H1 (cell line): ENCODE data around the gene ATF3.

Experiments
- ASH2L ChIP-seq: fragments of 200-600, 300-600 bp; sonication (generic); IDR thresholded peaks from one replicate; pipeline ENCODE4 v1.7.1; 2017; ENCODE audit warnings: low read length
- POLR2A ChIP-seq, 2 experiments: IDR thresholded peaks; 1 replicate in 1 of 2; 2 replicates in 1 of 2; pipeline ENCODE4 v1.6.1; 2011; ENCODE audit warnings: low read depth in 2 of 2, low read length in 2 of 2, mild to moderate bottlenecking in 2 of 2; ENCODE audit errors: control extremely low read depth in 1 of 2
- POLR2AphosphoS5 ChIP-seq: IDR thresholded peaks from 2 replicates; pipeline ENCODE4 v1.6.1; 2011; ENCODE audit warnings: low read depth, low read length
- RBBP5 ChIP-seq: IDR thresholded peaks from 2 replicates; pipeline ENCODE4 v1.7.1; 2012; ENCODE audit warnings: low read depth, mild to moderate bottlenecking, inconsistent platforms, low read length, moderate library complexity, borderline replicate concordance
- SIN3A ChIP-seq, 2 experiments: IDR thresholded peaks in 1 of 2; conservative IDR thresholded peaks in 1 of 2; 2 replicates each; pipeline ENCODE4 v1.6.1; 2011 to 2012; ENCODE audit warnings: low read length in 2 of 2, improper control_type of control experiment in 1 of 2, low read depth in 1 of 2, mild to moderate bottlenecking in 1 of 2
- TF ChIP-seq, protein P1 (sequence below), 3 experiments: IDR thresholded peaks; 1 replicate in 2 of 3; 2 replicates in 1 of 3; pipeline versions ENCODE4 v1.5.1 to v1.6.1; 2011; ENCODE audit warnings: low read length in 3 of 3, mild to moderate bottlenecking in 3 of 3, inconsistent platforms in 2 of 3, low read depth in 1 of 3, moderate library complexity in 1 of 3; ENCODE audit not compliant: insufficient read depth in 1 of 3; ENCODE audit errors: control extremely low read depth in 1 of 3

DNA sequence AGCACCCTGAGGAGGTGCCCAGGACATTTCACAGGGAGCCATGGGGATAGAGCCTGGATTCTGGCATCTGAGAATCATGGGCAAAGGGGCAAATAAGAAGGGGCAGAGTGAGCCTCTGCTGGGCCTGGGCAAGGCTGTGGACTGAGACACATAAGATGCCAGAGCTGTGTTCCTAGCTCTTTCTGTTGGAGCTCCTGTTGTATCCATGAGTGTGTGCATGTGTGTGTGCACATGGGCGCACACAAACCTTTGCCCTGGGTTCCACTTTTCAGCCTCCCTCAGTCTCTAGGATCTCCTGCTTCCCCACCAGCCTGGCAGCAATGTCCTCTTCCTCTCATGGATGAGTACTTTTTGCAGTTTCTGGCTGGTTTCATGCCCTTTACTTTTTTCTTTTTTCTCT, 44.0 kb downstream of the ATF3 start:
- TF ChIP-seq, protein P1, sequence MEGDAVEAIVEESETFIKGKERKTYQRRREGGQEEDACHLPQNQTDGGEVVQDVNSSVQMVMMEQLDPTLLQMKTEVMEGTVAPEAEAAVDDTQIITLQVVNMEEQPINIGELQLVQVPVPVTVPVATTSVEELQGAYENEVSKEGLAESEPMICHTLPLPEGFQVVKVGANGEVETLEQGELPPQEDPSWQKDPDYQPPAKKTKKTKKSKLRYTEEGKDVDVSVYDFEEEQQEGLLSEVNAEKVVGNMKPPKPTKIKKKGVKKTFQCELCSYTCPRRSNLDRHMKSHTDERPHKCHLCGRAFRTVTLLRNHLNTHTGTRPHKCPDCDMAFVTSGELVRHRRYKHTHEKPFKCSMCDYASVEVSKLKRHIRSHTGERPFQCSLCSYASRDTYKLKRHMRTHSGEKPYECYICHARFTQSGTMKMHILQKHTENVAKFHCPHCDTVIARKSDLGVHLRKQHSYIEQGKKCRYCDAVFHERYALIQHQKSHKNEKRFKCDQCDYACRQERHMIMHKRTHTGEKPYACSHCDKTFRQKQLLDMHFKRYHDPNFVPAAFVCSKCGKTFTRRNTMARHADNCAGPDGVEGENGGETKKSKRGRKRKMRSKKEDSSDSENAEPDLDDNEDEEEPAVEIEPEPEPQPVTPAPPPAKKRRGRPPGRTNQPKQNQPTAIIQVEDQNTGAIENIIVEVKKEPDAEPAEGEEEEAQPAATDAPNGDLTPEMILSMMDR (IDR thresholded peaks at IDR 0.05; ENCODE audit: control extremely low read depth in 1 of 3, insufficient read depth in 1 of 3, low read depth in 1 of 3, low read length in 3 of 3): no peak
- no peak for TF ChIP-seq SIN3A (conservative IDR thresholded peaks at IDR 0.05 in 1 of 2, IDR thresholded peaks at IDR 0.05 in 1 of 2; ENCODE audit: low read depth in 1 of 2, low read length in 2 of 2)
- no peak for TF ChIP-seq POLR2AphosphoS5
- TF ChIP-seq ASH2L: no peak
- no peak for TF ChIP-seq RBBP5
- no peak for TF ChIP-seq POLR2A (IDR thresholded peaks at IDR 0.05; ENCODE audit: control extremely low read depth in 1 of 2, low read depth in 2 of 2, low read length in 2 of 2)
